ENCODE measurements around the gene COQ2. TPM values are rescaled to one million over a fixed set of nuclear protein-coding genes. Genes with fewer than 3 reads are reported as not detected.
"Not testable (repeated sequence)": the region's sequence is repeated elsewhere in the genome, so short reads cannot be mapped to it uniquely, and the experiment has no call there.

COQ2 gene, protein sequence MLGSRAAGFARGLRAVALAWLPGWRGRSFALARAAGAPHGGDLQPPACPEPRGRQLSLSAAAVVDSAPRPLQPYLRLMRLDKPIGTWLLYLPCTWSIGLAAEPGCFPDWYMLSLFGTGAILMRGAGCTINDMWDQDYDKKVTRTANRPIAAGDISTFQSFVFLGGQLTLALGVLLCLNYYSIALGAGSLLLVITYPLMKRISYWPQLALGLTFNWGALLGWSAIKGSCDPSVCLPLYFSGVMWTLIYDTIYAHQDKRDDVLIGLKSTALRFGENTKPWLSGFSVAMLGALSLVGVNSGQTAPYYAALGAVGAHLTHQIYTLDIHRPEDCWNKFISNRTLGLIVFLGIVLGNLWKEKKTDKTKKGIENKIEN
- total RNA-seq, result 9.4 TPM

DNA sequence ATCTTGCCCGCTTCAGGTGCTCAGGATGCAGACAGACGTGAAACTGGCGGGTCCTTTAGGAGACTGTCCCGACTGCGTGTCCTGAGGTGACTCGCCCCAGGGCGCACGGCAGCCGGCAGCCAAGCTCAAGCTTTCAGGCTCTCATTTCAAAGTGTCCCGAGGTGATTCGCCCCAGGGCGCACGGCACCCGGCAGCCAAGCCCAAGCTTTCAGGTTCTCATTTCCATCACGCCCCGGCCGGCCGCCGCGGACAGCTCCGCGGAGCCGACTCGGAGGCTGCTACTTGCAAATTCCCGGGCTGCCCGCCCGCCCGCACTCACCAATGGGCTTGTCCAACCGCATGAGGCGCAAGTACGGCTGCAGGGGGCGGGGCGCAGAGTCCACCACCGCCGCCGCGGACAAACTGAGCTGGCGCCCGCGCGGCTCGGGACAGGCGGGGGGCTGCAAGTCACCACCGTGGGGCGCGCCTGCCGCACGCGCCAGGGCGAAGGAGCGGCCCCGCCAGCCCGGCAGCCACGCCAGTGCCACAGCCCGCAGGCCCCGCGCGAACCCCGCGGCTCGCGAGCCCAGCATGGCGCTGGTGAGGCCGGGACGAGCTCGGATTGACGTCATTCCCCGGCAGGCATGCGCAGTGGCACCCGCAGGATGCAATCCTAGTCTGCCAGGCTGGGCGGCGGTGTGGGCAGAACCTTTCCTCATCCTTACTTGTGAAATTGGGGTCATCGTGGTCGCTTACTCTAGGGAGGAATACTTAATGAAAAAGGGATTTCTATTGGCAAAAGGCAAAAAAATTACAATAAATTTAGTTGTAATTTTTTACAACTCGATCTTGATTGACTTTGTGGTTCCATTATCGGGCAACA, at the start of gene COQ2:
TSS of gene COQ2 (minus strand) at position 606 of the 862 bp plus-strand sequence. CDS start at position 572, 34 bp downstream.
- intact Hi-C loops (cut with DNase I), result no loop called here
- DNase-seq (ENCODE audit: low spot score), result peak; percentile 98
- ATAC-seq, result peak; percentile 98

DNA sequence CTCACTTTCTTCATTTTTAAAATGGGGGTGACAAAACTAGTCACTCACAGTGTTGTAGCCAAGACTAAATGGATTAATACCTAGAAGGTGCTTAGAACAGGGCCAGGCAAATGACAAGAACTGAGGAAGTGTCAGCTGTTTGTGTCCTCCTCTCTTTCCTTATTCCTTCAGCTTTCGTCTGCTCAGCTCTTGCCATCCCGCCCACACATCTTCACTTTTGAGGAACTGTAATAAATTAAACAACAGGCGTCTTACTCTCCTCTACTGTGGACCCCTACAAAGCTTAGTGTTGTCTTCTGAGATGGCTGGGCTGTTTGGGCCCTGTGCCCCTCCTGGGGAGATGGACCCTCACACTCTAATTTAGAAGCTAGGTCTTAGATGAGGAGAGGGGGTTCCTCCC, 47.4 kb upstream of the COQ2 start:
- no peak for ATAC-seq

DNA sequence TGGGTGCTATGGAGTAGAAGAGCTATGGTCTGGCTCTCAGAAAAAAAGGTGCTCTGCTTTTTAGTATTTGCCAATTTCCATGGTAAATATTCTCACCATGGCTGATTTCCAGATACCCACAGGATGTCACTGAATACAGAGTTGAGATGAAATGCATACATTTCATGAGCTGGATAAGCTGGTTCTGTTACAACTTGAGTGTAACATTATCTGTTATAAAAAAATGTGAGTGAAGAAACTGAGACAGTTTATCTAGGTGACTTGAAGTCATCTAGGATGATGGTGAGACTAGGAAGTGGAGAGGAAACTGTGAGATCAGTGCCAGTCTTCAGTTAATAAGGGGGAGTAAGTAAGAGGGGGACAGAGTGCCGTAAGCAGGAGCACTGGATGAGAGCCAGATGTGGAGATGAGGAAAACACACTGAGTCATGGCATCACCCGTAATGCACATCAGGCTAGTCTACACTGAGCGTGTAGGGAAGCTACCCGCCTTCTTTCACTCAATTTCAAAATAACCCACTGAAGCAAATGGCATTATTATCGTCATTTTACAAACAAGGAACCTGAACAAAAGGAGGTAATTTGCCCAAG, 45.0 kb upstream of the COQ2 start:
- ATAC-seq (no peak), DNase-seq (ENCODE audit: low spot score) (no peak)
- intact Hi-C loops (cut with DNase I), result loop anchor here (5.0 kb wide), 1 partner anchor 1412 kb away; no protein-coding TSS in a partner anchor

More for the DNA sequence above, 47.4 kb upstream of the COQ2 start:
- intact Hi-C loops (cut with DNase I), result no loop called here
- no peak for DNase-seq (ENCODE audit: low spot score)

DNA sequence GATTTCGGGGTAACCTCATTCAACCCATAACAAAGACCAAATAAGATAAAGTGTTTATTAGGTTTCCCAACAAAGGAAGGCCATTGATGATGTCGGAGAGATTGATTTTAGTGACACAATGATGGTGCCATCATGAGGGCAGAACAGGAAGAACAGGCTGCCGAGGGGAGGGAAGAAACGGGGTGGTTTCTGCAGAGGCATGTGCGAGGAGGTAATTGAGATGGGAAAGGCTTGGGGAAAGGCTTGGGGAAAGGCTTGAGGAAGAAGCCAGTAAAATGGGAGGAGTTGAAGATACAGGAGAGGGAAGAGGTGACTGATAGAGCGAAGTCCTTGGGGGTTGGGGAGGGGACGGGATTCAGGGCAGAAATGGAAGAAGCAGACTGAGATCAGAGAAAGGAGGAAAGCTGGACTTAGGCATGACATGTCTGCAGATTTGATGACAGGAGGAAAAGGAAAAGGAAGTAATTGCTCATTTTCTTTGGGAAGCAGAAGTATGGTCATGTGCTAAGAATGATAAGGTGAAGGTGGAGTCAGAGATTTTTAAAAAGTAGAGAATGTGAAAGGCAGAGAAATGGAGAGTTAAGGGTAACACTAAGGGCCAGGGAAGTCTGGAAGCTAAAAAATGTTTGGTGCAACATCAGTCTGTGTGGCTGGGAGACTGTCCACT, 44.1 kb upstream of the COQ2 start:
- ATAC-seq (no peak), DNase-seq (ENCODE audit: low spot score) (no peak)
- intact Hi-C loops (cut with DNase I), result loop anchor here (5.0 kb wide), 1 partner anchor 1411 kb away; no protein-coding TSS in a partner anchor

DNA sequence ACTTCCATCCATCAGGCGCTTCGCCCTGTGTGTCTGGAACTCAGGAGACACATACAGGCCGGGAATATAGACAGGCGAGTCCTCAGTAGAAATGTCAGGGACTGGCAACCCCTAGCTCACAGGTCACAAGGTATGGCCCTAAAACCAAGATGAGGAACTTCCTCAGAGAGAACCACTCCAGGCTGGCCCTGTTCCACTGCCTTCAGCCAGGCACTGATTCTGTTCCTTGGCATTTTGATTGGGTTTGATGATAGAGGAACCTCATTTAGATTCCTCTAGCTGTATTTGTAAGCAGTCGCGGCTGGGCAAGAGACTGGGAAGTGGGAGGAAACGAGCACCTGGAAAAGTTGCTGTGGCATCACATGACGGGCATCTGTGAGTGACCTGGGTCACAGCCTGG, 41.9 kb upstream of the COQ2 start:
- ATAC-seq (no peak), DNase-seq (ENCODE audit: low spot score) (no peak)
- intact Hi-C loops (cut with DNase I), result loop anchor here (5.0 kb wide), 1 partner anchor 1409 kb away; no protein-coding TSS in a partner anchor

DNA sequence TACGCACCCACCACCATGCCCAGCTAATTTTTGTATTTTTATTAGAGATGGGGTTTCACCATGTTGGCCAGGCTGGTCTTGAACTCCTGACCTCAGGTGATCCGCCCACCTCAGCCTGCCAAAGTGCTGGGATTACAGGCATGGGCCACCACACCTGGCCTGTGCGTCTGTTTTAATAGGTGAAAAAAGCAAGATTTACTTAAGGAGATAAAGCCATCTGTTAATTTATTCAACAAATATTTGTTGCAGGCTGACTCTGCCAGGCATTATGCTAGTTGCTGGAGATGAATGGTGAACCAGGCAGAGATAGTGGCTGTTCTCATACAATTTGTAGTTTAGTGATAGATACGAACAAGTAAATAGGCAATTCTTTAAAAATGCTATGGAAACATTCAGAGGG, 40.7 kb upstream of the COQ2 start:
- DNase-seq (ENCODE audit: low spot score); ATAC-seq: not testable (repeated sequence)
- intact Hi-C loops (cut with DNase I), result loop anchor here (5.0 kb wide), 1 partner anchor 1408 kb away; no protein-coding TSS in a partner anchor

DNA sequence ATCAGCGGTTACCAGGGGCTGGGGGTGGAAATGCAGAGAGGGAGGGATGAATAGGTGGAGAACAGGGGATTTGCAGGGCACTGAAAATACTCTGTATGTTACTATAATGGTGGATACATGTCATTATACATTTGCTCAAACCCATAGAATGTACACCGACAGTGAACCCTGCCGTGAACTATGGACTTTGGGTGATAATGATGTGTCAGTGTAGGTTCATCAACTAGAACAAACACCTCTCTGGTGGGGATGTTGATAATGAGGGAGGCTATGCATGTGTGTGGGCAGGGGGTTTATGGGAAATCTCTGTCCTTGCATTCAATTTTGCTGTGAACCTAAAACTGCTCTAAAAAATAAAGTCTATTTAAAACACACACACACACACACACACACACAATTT, 38.5 kb upstream of the COQ2 start:
- intact Hi-C loops (cut with DNase I), result no loop called here

DNA sequence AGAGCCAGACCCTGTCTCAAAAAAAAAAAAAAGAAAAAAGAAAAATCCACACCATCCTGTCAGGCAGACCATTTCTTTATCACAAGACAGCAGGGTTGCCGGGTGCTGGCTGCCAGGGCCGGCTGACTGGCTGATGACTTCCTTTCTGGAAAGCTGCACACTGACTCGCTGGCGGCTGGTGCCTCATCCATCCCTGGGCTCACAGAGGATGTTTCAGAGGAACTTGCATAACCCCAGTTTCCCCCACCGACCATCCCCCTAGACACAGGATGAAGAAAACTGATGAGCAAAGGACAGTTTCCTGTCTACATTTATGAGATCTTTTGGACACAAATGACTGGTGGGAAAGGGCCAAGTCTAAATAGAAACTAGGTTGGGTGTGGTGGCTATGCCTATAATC, 36.0 kb upstream of the COQ2 start:
- ATAC-seq (peak; percentile 85), DNase-seq (ENCODE audit: low spot score) (peak; percentile 66)
- intact Hi-C loops (cut with DNase I), result no loop called here

More for the DNA sequence above, 38.5 kb upstream of the COQ2 start:
- ATAC-seq (no peak), DNase-seq (ENCODE audit: low spot score) (no peak)

DNA sequence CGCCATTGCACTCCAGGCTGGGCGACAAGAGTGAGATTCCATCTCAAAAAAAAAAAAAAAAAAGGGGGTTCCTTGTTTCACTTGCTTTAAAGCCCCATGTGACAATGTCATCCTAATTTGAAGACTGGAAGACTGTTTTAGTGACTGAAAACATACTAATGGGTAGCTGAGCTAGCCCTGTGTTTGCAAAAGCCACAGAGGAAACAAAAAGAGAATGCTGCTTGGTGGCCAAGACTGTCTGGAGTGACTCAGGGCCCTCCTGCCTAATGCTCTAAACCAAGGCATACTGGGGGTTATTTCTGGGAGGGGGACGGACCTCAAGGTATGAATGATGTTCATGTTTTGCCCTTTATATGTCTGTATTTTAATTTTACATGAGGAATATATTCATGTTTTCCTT, 34.1 kb upstream of the COQ2 start:
- ATAC-seq, result no peak
- intact Hi-C loops (cut with DNase I), result no loop called here
- no peak for DNase-seq (ENCODE audit: low spot score)

DNA sequence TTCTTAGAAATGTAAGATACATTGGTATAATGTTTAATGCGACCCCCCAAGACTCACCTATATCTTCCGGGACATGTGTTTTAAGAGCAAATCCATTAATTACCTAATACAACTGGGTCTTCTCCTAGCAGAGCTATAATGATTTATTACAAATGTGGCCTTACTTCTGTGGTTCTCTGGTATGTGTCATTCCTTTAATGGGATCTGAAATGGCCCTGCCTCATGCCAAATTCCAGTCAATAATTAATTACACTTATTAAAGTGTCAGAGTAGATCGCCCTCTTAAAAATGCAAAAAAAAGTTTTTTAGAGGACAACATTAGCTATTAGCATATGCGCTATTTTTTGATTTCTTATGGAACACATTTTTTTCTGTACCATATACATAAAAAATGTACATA, 33.1 kb upstream of the COQ2 start:
- no peak for DNase-seq (ENCODE audit: low spot score)
- intact Hi-C loops (cut with DNase I), result no loop called here
- no peak for ATAC-seq

DNA sequence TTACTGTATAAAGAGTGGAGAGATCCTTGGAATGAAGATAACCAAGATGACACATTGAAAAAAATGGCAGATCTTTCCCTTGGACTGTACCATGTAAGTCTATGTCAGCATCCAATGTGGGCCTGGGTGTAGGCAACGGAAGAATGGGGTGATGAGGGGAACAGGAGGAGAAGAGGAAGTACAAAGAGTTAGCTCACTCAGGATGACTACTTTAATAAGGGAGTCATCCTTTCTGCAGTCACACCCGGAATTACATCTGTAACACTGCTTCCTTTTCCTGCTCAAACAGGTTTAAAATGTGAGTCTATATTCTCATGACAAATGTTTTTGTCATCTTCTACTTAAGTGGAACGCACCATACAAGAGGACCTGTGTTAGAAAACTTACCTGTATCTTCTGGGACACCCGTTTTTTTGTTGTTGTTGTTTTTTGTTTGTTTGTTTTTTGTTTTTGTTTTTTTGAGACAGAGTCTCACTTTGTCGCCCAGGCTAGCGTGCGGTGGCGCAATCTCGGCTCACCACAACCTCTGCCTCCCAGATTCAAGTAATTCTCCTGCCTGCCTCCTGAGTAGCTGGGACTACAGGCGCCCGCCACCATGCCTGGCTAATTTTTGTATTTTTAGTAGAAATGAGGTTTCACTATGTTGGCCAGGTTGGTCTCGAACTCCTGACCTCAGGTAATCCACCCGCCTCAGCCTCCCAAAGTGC, 32.0 kb upstream of the COQ2 start:
- ATAC-seq (no peak), DNase-seq (ENCODE audit: low spot score) (no peak)
- intact Hi-C loops (cut with DNase I), result no loop called here

DNA sequence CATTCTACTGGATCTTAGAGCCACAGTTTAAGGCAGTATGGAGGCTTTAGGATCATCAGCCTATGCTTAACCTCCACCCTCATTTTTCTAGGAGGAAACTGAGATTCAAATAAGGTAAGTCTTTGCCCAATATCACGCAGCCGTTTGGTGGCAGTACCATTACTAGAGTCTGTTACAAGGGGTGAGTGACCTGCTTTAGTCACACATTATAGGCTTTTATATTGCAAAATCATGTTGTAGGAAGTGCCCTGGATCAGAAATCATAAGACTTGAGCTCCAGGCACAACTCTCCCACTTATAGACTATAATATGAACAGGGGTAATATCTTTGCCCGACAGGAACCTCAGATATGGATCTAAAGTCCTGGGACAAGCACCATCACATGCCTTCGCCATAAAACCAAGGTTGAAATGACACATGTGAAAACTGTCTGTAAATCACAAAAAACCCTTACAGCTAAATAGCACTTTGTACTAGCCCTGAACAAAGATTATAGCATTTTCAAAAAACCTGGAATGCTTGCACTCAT, 30.8 kb upstream of the COQ2 start:
- intact Hi-C loops (cut with DNase I), result no loop called here

DNA sequence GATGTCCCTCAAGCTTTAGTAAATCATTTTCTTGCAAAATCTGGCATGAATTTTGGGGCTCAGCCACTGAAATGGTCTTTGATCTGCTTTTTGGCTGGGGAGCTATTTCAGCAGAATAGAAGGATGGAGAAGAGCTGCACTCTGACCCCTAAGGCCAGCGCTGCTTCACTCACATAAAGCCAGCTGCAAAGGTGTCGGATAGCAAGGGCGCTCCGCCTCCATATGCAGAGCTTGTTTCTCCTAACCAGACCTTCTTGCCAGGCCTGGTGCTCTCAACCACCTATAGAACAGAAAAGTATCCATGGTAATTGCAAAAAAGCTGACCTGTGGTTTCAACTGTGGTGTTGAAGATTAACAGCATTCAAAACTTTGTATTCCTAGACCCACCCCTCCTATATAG, 24.1 kb upstream of the COQ2 start:
- DNase-seq (ENCODE audit: low spot score) (no peak), ATAC-seq (no peak)
- intact Hi-C loops (cut with DNase I), result no loop called here

More for the DNA sequence above, 30.8 kb upstream of the COQ2 start:
- DNase-seq (ENCODE audit: low spot score), result no peak
- ATAC-seq, result no peak

DNA sequence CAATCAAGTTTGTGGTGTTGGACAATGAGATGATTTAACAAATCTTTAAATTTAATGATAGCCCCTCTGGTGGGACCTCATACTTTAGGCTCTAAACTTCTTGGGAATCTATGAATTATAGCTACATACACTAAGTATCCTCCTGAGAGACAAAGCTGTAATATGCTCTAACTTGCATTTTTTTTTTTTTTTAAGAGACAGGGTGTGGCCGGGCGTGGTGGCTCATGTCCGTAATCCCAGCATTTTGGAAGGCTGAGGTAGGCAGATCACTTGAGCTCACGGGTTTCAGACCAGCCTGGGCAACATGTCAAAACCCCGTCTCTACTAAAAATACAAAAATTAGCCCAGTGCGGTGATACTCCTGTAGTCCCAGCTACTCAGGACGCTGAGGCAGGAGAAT, 23.3 kb upstream of the COQ2 start:
- DNase-seq (ENCODE audit: low spot score), result no peak
- intact Hi-C loops (cut with DNase I), result no loop called here
- ATAC-seq, result no peak

DNA sequence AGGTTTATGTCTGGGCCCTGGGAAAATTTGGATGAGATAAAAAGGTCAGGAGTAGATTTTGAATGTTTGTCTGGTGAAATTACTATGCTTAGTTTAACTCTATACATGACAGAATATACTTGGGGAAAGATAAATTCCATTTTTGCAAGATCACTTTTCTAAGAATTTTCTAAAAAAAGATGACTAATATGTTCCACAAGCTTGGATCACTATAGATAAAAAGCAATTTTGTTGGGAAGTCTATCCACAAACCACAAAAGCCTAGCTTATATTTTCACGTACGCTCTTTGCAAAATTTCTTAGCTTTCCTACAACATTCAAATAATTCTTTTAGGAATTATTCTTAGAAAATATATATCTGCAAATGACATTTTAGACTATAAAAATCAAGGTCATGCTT, 20.6 kb upstream of the COQ2 start:
- intact Hi-C loops (cut with DNase I), result no loop called here
- no peak for ATAC-seq
- no peak for DNase-seq (ENCODE audit: low spot score)

DNA sequence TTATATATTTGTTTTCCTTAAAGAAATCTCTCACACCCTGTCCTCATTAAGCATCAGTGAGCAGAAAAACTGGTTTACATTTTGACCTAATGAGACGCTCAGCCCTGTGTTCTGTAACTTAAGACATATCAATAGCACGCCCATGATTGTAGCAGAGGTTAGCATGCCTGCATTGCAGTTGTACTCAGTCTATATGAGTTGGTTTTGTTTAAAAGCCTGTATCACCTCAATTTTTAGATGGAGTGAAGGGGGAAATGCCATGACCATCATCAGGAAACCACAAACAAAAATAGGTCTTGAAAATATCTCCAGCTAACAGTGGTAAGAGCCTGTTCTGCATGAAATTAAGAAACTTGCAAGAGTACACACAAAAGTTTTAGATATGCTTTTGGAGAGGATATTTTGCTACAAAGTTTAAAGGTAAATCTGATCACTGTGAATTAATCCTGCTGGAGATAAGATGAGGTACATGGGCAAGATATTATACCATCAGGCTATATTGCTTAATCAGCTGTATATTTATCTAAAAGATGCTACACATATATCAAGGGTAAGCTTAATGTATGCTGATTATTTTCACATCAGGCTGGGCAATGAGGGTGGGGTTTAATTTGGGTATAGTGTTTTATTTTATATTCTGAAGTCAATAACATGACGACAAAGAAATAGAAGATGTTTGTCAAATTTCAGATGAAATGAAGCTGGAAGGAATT, 13.1 kb upstream of the COQ2 start:
- ATAC-seq, result no peak
- intact Hi-C loops (cut with DNase I), result no loop called here
- no peak for DNase-seq (ENCODE audit: low spot score)

DNA sequence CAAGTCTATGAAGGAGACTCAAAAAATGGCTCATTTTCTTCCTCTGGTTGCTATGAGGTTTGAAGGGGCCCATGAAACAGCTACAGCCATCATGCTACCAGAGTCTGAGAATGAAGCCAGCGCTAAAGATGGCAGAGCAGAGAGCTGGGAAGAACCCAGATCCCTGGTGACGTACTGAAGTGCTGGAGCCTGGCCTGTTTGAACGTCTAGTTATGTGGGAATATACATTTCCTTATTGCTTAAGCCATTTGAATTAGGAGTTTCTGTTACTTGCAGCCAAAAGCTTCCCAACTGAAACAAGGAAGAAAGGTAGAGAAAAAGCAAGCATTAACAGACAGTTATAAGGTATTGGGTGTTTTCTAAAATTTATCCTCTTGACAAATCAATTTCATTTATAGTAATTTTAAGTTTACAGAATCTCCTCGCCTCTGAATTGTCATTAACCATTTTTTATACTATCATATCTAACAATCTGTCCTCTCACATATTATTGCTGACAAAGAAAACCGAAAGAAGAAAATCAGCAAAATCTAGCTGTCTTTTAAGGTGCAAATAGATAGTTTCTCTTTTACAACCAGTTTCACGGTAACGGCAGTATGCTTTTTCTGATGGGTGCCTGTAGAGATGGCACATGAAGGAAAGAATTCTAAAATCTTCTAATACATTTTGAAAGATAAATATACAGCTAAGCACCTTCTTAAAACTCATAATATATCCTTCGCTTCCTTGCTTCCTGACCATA, 8.9 kb upstream of the COQ2 start:
- intact Hi-C loops (cut with DNase I), result no loop called here
- DNase-seq (ENCODE audit: low spot score), result no peak
- no peak for ATAC-seq

Data from sciatic nerve (tissue), 2 donors.